WTC11 (cell line): ENCODE data around the gene GPHA2. TPM values are rescaled to one million over a fixed set of nuclear protein-coding genes. Genes with fewer than 3 reads are reported as not detected.

ENCODE experiments used
- ATAC-seq: fragments of 200-7000 bp; cut with Tn5 transposase; 2 replicates; pipeline ENCODE4 v1.10.0; 2021; ENCODE audit warnings: mild to moderate bottlenecking, moderate library complexity
- CTCF ChIA-PET: fragments of 300-600 bp; sonication (Branson Sonifier 250); formaldehyde crosslinking; loops from one replicate; lab custom pipeline; 2021; ENCODE audit warnings: antibody characterized with exemption; lab: Charles Lee
- POLR2A ChIA-PET: fragments of 350-600 bp; sonication (Branson Sonifier 250); formaldehyde crosslinking; loops from one replicate; lab custom pipeline; 2021; ENCODE audit warnings: antibody characterized with exemption; lab: Charles Lee
- DNase-seq: peaks from one replicate; pipeline ENCODE4 v3.0.0; 2021; ENCODE audit warnings: low spot score
- H3K27ac Mint-ChIP-seq: 2 replicates; pipeline ENCODE4 v1.8.0; 2021; ENCODE audit warnings: mixed read lengths
- H3K27me3 Mint-ChIP-seq: 2 replicates; pipeline ENCODE4 v1.8.0; 2021; ENCODE audit warnings: low read depth, mild to moderate bottlenecking, moderate library complexity, mixed read lengths
- H3K36me3 Mint-ChIP-seq: 2 replicates; pipeline ENCODE4 v1.8.0; 2021; ENCODE audit warnings: mixed read lengths
- H3K4me1 Mint-ChIP-seq: 2 replicates; pipeline ENCODE4 v1.8.0; 2022; ENCODE audit warnings: mixed read lengths
- H3K4me3 Mint-ChIP-seq: 2 replicates; pipeline ENCODE4 v1.8.0; 2021; ENCODE audit warnings: mild to moderate bottlenecking, moderate library complexity, mixed read lengths
- H3K9me3 Mint-ChIP-seq: 2 replicates; pipeline ENCODE4 v1.8.0; 2021; ENCODE audit warnings: mixed read lengths
- ATF1 ChIP-seq: sonication (generic); formaldehyde crosslinking; IDR thresholded peaks from 2 replicates; pipeline ENCODE4 v1.8.1; 2023; ENCODE audit warnings: mild to moderate bottlenecking, moderate library complexity, missing genetic modification reagents
- IRF2 ChIP-seq: sonication (generic); formaldehyde crosslinking; IDR thresholded peaks from 2 replicates; pipeline ENCODE4 v1.8.0; 2022; ENCODE audit warnings: low read depth, missing genetic modification reagents, borderline replicate concordance
- NR1H2 ChIP-seq: sonication (generic); formaldehyde crosslinking; IDR thresholded peaks from 2 replicates; pipeline ENCODE4 v1.9.0; 2021; ENCODE audit warnings: mild to moderate bottlenecking, moderate library complexity, missing genetic modification reagents
- OVOL2 ChIP-seq: fragments of 250-450 bp; sonication (Bioruptor Pico); IDR thresholded peaks from 2 replicates; pipeline ENCODE4 v1.9.0; 2021; ENCODE audit warnings: mild to moderate bottlenecking, borderline replicate concordance
- PRRX2 ChIP-seq: fragments of 250-450 bp; sonication (Bioruptor Pico); IDR thresholded peaks from 2 replicates; pipeline ENCODE4 v1.8.0; 2021; ENCODE audit warnings: mild to moderate bottlenecking
- TEAD1 ChIP-seq: sonication (generic); formaldehyde crosslinking; IDR thresholded peaks from 2 replicates; pipeline ENCODE4 v1.8.0; 2022; ENCODE audit warnings: mild to moderate bottlenecking, missing genetic modification reagents
- ZBTB21 ChIP-seq: sonication (generic); formaldehyde crosslinking; IDR thresholded peaks from 2 replicates; pipeline ENCODE4 v1.8.1; 2023; ENCODE audit warnings: mild to moderate bottlenecking, missing genetic modification reagents, borderline replicate concordance
- ZNF416 ChIP-seq: fragments of 250-450 bp; sonication (Bioruptor Pico); IDR thresholded peaks from 2 replicates; pipeline ENCODE4 v1.9.0; 2021; ENCODE audit warnings: mild to moderate bottlenecking, inconsistent platforms
- ZNF423 ChIP-seq: fragments of 250-450 bp; sonication (Bioruptor Pico); IDR thresholded peaks from 2 replicates; pipeline ENCODE4 v2.1.2; 2022; ENCODE audit warnings: mild to moderate bottlenecking, moderate library complexity
- ZNF671 ChIP-seq: fragments of 250-450 bp; sonication (Bioruptor Pico); IDR thresholded peaks from 2 replicates; pipeline ENCODE4 v1.8.0; 2021; ENCODE audit warnings: mild to moderate bottlenecking
- total RNA-seq: library from RNA; stranded (reverse); gene quantifications from 3 replicates; pipeline ENCODE4 v1.2.3, GENCODE V29; 2021
- TF ChIP-seq, protein P1 (sequence below): sonication (generic); formaldehyde crosslinking; IDR thresholded peaks from 2 replicates; pipeline ENCODE4 v1.8.0; 2022; ENCODE audit warnings: missing genetic modification reagents
- TF ChIP-seq, protein P2 (sequence below): sonication (generic); formaldehyde crosslinking; IDR thresholded peaks from 2 replicates; pipeline ENCODE4 v1.8.1; 2022; ENCODE audit warnings: mild to moderate bottlenecking, missing genetic modification reagents, moderate library complexity, borderline replicate concordance
- TF ChIP-seq, protein P3 (sequence below): fragments of 250-450 bp; sonication (Bioruptor Pico); IDR thresholded peaks from 2 replicates; pipeline ENCODE4 v1.9.0; 2021; ENCODE audit warnings: mild to moderate bottlenecking, borderline replicate concordance
- TF ChIP-seq, protein P4 (sequence below): sonication (generic); formaldehyde crosslinking; IDR thresholded peaks from 2 replicates; pipeline ENCODE4 v1.8.1; 2023; ENCODE audit warnings: mild to moderate bottlenecking, missing genetic modification reagents
- TF ChIP-seq, protein P5 (sequence below): sonication (generic); formaldehyde crosslinking; IDR thresholded peaks from 2 replicates; pipeline ENCODE4 v1.8.1; 2023; ENCODE audit warnings: mild to moderate bottlenecking, missing genetic modification reagents, borderline replicate concordance
- TF ChIP-seq, protein P6 (sequence below): sonication (generic); formaldehyde crosslinking; conservative IDR thresholded peaks from 2 replicates; pipeline ENCODE4 v1.8.1; 2022; ENCODE audit warnings: mild to moderate bottlenecking, missing genetic modification reagents
- TF ChIP-seq, protein P7 (sequence below): sonication (generic); formaldehyde crosslinking; IDR thresholded peaks from 2 replicates; pipeline ENCODE4 v1.8.1; 2023; ENCODE audit warnings: mild to moderate bottlenecking, moderate library complexity, missing genetic modification reagents

The GPHA2 gene
- total RNA-seq, 1 experiment from 2014 or later = 1.6 TPM

DNA sequence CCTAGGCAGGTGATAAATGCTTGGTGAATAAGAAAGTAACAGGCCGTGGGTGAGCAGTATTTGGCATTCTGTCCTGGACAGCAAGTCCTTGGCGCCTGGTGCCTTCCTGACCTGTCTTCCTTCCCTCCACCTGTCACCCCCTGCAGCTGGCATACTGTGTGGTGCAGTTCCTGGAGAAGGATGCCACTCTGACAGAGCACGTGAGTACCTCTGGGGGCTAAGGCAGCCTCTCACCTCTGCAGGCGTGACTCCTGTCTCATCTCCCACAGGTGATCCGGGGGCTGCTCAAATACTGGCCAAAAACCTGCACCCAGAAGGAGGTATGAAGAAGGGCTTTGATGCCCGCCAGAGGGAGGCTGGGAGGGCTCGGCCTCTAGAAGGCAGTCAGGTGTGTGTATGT, 4.4 kb downstream of the GPHA2 start (continued):
- TF ChIP-seq, protein P1, sequence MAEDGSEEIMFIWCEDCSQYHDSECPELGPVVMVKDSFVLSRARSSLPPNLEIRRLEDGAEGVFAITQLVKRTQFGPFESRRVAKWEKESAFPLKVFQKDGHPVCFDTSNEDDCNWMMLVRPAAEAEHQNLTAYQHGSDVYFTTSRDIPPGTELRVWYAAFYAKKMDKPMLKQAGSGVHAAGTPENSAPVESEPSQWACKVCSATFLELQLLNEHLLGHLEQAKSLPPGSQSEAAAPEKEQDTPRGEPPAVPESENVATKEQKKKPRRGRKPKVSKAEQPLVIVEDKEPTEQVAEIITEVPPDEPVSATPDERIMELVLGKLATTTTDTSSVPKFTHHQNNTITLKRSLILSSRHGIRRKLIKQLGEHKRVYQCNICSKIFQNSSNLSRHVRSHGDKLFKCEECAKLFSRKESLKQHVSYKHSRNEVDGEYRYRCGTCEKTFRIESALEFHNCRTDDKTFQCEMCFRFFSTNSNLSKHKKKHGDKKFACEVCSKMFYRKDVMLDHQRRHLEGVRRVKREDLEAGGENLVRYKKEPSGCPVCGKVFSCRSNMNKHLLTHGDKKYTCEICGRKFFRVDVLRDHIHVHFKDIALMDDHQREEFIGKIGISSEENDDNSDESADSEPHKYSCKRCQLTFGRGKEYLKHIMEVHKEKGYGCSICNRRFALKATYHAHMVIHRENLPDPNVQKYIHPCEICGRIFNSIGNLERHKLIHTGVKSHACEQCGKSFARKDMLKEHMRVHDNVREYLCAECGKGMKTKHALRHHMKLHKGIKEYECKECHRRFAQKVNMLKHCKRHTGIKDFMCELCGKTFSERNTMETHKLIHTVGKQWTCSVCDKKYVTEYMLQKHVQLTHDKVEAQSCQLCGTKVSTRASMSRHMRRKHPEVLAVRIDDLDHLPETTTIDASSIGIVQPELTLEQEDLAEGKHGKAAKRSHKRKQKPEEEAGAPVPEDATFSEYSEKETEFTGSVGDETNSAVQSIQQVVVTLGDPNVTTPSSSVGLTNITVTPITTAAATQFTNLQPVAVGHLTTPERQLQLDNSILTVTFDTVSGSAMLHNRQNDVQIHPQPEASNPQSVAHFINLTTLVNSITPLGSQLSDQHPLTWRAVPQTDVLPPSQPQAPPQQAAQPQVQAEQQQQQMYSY (CRISPR knock-in tag) = no peak
- TF ChIP-seq, protein P2, sequence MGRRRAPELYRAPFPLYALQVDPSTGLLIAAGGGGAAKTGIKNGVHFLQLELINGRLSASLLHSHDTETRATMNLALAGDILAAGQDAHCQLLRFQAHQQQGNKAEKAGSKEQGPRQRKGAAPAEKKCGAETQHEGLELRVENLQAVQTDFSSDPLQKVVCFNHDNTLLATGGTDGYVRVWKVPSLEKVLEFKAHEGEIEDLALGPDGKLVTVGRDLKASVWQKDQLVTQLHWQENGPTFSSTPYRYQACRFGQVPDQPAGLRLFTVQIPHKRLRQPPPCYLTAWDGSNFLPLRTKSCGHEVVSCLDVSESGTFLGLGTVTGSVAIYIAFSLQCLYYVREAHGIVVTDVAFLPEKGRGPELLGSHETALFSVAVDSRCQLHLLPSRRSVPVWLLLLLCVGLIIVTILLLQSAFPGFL (CRISPR knock-in tag) = no peak
- no peak for TF ChIP-seq ATF1 (CRISPR knock-in tag)
- TF ChIP-seq OVOL2 (CRISPR knock-in tag) = no peak

DNA sequence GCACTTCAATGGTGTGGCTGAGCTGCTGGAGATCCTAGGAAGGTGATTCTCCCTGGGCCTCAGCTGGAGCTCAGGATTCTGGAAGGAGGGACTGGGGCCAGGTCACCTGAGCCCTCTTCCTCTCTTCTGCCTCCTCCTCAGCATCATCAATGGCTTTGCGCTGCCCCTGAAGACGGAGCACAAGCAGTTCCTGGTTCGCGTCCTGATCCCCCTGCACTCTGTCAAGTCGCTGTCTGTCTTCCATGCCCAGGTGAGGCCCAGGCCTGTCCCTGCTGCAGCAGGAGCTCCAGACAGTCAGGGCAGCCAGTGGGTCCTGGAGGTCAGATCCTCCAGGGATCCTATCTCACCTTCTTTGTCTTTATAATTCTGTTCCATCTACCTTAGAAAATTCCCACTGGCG, 5.4 kb downstream of the GPHA2 start:
- Mint-ChIP-seq H3K4me3 (no peak overlapping the region), H3K27me3 (no peaks in the 10 kb centered on the region), H3K27ac (no peak overlapping the region), H3K36me3 (peaks cover 3% of the 10 kb centered on the region), H3K9me3 (no peaks in the 10 kb centered on the region), H3K4me1 (peaks cover 11% of the 10 kb centered on the region)
- ChIA-PET CTCF (interaction anchor here (0.9 to 1.2 kb wide), 2 partner anchors 42 to 82 kb away, joined by 3 to 4 read pairs; no protein-coding TSS in a partner anchor), POLR2A (no interaction called here)
- ATAC-seq (no peak), DNase-seq (no peak)
- no peak for TF ChIP-seq ZNF416
- TF ChIP-seq, protein P3, sequence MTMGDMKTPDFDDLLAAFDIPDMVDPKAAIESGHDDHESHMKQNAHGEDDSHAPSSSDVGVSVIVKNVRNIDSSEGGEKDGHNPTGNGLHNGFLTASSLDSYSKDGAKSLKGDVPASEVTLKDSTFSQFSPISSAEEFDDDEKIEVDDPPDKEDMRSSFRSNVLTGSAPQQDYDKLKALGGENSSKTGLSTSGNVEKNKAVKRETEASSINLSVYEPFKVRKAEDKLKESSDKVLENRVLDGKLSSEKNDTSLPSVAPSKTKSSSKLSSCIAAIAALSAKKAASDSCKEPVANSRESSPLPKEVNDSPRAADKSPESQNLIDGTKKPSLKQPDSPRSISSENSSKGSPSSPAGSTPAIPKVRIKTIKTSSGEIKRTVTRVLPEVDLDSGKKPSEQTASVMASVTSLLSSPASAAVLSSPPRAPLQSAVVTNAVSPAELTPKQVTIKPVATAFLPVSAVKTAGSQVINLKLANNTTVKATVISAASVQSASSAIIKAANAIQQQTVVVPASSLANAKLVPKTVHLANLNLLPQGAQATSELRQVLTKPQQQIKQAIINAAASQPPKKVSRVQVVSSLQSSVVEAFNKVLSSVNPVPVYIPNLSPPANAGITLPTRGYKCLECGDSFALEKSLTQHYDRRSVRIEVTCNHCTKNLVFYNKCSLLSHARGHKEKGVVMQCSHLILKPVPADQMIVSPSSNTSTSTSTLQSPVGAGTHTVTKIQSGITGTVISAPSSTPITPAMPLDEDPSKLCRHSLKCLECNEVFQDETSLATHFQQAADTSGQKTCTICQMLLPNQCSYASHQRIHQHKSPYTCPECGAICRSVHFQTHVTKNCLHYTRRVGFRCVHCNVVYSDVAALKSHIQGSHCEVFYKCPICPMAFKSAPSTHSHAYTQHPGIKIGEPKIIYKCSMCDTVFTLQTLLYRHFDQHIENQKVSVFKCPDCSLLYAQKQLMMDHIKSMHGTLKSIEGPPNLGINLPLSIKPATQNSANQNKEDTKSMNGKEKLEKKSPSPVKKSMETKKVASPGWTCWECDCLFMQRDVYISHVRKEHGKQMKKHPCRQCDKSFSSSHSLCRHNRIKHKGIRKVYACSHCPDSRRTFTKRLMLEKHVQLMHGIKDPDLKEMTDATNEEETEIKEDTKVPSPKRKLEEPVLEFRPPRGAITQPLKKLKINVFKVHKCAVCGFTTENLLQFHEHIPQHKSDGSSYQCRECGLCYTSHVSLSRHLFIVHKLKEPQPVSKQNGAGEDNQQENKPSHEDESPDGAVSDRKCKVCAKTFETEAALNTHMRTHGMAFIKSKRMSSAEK (CRISPR knock-in tag) = no peak
- no peak for TF ChIP-seq ATF1 (CRISPR knock-in tag)
- TF ChIP-seq TEAD1 (CRISPR knock-in tag) = no peak

DNA sequence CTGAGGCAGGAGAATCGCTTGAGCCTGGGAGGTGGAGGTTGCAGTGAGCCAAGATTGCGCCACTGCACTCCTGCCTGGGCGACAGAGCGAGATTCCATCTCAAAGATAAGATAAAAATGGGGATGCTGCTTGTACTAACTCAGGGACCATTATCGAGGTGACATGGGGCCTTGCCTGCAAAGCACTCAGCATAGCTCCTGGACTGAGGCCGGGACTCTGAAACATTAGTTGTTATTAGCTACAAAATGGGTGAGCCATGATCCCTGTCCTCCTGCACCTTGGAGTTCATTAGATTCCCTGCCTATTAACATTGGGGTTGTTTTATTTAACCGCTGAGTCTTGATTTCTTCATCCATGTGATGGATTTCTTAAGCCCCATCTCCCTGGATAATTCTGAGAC, 6.1 kb downstream of the GPHA2 start:
- H3K9me3 Mint-ChIP-seq = no peaks in the 10 kb centered on the region
- ChIA-PET CTCF (interaction anchor here (0.6 to 1.2 kb wide), 2 partner anchors 42 to 1003 kb away, joined by 4 to 6 read pairs; no protein-coding TSS in a partner anchor), POLR2A (interaction anchor here (0.7 kb wide), 1 partner anchor 170 kb away, joined by 3 read pairs; the partner anchor contains the start of gene PYGM)
- no peak overlapping the region for H3K4me3 Mint-ChIP-seq
- no peak for ATAC-seq
- peaks cover 4% of the 10 kb centered on the region for H3K4me1 Mint-ChIP-seq
- H3K36me3 Mint-ChIP-seq = peaks cover 3% of the 10 kb centered on the region
- H3K27me3 Mint-ChIP-seq = no peaks in the 10 kb centered on the region
- no peak for DNase-seq
- no peak overlapping the region for H3K27ac Mint-ChIP-seq
- TF ChIP-seq ZNF423 = no peak
- TF ChIP-seq, protein P4, sequence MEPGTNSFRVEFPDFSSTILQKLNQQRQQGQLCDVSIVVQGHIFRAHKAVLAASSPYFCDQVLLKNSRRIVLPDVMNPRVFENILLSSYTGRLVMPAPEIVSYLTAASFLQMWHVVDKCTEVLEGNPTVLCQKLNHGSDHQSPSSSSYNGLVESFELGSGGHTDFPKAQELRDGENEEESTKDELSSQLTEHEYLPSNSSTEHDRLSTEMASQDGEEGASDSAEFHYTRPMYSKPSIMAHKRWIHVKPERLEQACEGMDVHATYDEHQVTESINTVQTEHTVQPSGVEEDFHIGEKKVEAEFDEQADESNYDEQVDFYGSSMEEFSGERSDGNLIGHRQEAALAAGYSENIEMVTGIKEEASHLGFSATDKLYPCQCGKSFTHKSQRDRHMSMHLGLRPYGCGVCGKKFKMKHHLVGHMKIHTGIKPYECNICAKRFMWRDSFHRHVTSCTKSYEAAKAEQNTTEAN (CRISPR knock-in tag) = no peak
- TF ChIP-seq, protein P5, sequence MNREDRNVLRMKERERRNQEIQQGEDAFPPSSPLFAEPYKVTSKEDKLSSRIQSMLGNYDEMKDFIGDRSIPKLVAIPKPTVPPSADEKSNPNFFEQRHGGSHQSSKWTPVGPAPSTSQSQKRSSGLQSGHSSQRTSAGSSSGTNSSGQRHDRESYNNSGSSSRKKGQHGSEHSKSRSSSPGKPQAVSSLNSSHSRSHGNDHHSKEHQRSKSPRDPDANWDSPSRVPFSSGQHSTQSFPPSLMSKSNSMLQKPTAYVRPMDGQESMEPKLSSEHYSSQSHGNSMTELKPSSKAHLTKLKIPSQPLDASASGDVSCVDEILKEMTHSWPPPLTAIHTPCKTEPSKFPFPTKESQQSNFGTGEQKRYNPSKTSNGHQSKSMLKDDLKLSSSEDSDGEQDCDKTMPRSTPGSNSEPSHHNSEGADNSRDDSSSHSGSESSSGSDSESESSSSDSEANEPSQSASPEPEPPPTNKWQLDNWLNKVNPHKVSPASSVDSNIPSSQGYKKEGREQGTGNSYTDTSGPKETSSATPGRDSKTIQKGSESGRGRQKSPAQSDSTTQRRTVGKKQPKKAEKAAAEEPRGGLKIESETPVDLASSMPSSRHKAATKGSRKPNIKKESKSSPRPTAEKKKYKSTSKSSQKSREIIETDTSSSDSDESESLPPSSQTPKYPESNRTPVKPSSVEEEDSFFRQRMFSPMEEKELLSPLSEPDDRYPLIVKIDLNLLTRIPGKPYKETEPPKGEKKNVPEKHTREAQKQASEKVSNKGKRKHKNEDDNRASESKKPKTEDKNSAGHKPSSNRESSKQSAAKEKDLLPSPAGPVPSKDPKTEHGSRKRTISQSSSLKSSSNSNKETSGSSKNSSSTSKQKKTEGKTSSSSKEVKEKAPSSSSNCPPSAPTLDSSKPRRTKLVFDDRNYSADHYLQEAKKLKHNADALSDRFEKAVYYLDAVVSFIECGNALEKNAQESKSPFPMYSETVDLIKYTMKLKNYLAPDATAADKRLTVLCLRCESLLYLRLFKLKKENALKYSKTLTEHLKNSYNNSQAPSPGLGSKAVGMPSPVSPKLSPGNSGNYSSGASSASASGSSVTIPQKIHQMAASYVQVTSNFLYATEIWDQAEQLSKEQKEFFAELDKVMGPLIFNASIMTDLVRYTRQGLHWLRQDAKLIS (CRISPR knock-in tag) = no peak
- TF ChIP-seq, protein P6, sequence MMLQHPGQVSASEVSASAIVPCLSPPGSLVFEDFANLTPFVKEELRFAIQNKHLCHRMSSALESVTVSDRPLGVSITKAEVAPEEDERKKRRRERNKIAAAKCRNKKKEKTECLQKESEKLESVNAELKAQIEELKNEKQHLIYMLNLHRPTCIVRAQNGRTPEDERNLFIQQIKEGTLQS = no peak
- TF ChIP-seq, protein P7, sequence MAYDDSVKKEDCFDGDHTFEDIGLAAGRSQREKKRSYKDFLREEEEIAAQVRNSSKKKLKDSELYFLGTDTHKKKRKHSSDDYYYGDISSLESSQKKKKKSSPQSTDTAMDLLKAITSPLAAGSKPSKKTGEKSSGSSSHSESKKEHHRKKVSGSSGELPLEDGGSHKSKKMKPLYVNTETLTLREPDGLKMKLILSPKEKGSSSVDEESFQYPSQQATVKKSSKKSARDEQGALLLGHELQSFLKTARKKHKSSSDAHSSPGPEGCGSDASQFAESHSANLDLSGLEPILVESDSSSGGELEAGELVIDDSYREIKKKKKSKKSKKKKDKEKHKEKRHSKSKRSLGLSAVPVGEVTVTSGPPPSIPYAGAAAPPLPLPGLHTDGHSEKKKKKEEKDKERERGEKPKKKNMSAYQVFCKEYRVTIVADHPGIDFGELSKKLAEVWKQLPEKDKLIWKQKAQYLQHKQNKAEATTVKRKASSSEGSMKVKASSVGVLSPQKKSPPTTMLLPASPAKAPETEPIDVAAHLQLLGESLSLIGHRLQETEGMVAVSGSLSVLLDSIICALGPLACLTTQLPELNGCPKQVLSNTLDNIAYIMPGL (CRISPR knock-in tag) = no peak
- TF ChIP-seq NR1H2 (CRISPR knock-in tag) = no peak
- no peak for TF ChIP-seq ZBTB21 (CRISPR knock-in tag)
- no peak for TF ChIP-seq PRRX2 (CRISPR knock-in tag)
- no peak for TF ChIP-seq ZNF671 (CRISPR knock-in tag)
- no peak for TF ChIP-seq IRF2 (CRISPR knock-in tag)
